Epithelial cell of umbilical artery (primary cell): ENCODE measurements around the gene POU6F1. TPM values are rescaled to one million over a fixed set of nuclear protein-coding genes. Genes with fewer than 3 reads are reported as not detected.

Source experiments
- total RNA-seq: library from RNA; depleted of rRNA; stranded (reverse); fragments of >200 nt; gene quantifications from 2 replicates; pipeline ENCODE4 v1.2.3, GENCODE V29; 2014

POU6F1 gene, protein sequence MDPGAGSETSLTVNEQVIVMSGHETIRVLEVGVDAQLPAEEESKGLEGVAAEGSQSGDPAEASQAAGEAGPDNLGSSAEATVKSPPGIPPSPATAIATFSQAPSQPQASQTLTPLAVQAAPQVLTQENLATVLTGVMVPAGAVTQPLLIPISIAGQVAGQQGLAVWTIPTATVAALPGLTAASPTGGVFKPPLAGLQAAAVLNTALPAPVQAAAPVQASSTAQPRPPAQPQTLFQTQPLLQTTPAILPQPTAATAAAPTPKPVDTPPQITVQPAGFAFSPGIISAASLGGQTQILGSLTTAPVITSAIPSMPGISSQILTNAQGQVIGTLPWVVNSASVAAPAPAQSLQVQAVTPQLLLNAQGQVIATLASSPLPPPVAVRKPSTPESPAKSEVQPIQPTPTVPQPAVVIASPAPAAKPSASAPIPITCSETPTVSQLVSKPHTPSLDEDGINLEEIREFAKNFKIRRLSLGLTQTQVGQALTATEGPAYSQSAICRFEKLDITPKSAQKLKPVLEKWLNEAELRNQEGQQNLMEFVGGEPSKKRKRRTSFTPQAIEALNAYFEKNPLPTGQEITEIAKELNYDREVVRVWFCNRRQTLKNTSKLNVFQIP
- 0.32 and 0.61 TPM in 2 replicates for total RNA-seq

DNA sequence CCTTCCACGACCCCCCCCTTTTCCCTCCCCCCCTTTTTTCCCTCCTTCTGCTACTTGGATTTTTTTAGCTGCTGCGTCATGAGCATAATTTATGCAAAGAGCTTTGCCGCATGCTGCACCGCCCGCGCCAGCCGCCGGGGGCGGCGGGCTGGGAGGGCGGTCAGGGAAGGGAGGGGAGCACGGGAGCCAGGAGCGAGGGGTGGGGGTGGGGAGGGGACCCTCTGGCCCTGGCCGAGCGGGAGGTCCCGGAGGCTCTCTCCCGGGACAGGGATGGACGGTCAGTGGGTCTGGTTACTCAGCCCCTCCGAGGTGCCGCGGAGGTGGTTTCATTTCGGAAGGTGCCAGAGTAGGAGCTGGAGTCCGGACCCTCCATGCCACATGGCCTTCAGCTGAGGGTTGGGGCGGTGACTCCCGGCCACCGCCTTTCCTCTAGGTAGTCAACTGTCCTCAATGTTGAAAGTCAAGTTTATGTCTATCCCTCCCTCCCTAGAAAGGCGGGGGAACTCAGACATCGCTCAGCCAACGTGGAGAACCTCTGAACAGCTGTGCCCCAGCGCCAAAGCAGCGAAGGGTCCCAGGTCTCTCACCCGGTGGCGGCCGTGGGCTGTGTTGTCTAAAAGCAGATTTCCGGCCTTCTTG is at the start of gene POU6F1:
Gene POU6F1 (minus strand): TSS at position 95 of the 639 bp plus-strand sequence. CDS start 11,226 bp downstream, outside the sequence.

DNA sequence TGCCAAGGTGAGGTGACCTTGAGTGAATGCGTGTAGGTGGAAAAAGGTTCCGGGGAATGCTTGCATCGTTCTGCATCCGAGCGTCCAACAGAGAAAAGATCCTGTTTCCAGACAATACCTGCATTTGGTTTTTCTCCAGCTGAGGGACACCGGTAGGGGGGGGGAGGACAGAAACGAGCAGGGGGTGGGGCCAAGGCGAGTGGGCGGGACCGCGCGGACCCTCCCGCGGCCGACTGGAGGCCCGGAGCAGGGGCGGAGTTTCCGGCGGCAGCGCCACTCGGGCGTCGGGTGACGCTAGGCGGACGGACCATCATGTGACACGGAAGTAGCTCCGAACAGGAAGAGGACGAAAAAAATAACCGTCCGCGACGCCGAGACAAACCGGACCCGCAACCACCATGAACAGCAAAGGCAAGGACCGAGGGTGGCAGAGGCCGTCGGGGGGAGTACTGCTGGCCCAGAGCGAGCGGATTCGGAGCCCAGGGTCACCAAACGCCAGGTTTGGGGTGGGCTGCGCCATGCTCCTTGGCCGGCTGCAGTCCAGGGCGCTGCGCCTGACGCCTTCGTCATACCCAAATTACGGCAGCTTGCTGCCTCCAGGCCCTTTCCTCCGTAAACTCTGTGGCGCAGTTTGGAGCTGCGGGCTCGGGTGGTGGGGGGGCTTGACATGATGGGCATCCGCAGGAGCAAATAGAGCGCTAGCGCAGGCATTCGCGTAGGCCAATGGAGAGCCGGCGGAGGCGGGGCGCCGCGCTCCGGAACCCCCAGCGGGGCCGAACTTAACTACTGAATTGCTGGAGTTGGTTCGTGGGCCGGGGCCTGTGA is 20.9 kb upstream of the POU6F1 start, which contains the start of gene DAZAP2:
Gene DAZAP2 (plus strand): TSS at position 317 of the 825 bp plus-strand sequence. CDS start 82 bp downstream, at position 399.

GRCh38 chr12:51172515-51173431 is 45.1 kb downstream of the POU6F1 start, which contains the start of gene TFCP2:
Gene TFCP2, minus strand, starts transcription at chr12:51173135. Its CDS starts 713 bp downstream, at chr12:51172422.

Other genes starting within 250 kb of the POU6F1 start
- gene SLC11A2, start 191.7 kb downstream of the POU6F1 start, total RNA-seq, result 40.0 and 47.4 TPM in 2 replicates
- gene LETMD1, start 169.7 kb downstream of the POU6F1 start, total RNA-seq, result 17.9 and 21.7 TPM in 2 replicates
- gene CSRNP2, start 134.5 kb downstream of the POU6F1 start, total RNA-seq, result 16.9 and 28.0 TPM in 2 replicates
- gene TFCP2, start 44.9 kb downstream of the POU6F1 start, total RNA-seq, result 9.0 and 9.1 TPM in 2 replicates
- 52.0 and 58.5 TPM in 2 replicates for gene DAZAP2, start 20.8 kb upstream of the POU6F1 start, total RNA-seq
- 6.2 and 7.4 TPM in 2 replicates for gene SMAGP, start 52.4 kb upstream of the POU6F1 start, total RNA-seq
- not detected in 2 replicates for gene BIN2, start 106.1 kb upstream of the POU6F1 start, total RNA-seq
- not detected in 2 replicates for gene CELA1, start 128.6 kb upstream of the POU6F1 start, total RNA-seq
- 35.7 and 52.7 TPM in 2 replicates for gene GALNT6, start 173.3 kb upstream of the POU6F1 start, total RNA-seq
- gene SLC4A8, start 206.8 kb upstream of the POU6F1 start, total RNA-seq, result 1.6 and 2.4 TPM in 2 replicates